Measurements from ENCODE around the gene HTT.
A peak's percentile ranks its signal among the peaks of the same experiment; 100 is the strongest.

HTT gene

DNA sequence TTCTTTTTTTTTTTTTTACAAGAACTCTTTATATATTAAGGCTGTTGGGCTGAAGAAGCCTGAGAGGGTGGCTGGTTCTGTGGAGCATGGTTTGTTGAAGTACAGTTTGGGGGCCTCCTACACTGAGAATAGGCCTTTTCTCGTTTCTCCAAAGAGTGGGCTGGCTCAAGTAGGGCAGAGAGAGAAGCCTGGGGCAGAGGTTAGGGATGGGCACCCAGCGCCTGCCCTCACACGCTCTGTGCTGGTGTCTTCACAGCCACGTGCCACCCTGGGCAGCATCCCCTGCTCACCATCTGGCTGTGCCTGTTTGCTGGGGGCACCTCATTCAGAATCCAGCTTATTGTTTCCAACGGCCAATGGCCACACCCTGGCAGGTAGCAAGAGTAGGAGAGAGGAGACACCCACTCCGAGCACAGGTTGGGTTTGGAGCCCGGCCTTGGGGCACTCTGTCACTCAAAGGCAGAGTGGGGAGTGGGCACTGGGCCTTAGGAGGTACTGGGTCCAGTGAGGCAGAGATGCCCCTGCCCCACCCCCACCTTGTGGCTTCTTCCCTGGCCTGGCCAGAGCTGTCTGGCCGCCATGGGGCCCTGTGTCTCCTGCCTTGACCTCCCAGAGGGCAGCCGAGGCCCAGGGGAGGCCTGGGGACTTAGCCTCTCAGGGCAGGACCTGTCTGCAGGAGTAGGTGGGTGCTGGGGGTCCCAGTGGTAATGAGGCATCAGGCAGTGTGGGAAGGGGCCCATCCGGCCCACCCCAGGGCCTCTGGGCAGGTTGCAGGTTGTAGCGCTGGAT is 177.4 kb downstream of the HTT start:
- no peak for DNase-seq

DNA sequence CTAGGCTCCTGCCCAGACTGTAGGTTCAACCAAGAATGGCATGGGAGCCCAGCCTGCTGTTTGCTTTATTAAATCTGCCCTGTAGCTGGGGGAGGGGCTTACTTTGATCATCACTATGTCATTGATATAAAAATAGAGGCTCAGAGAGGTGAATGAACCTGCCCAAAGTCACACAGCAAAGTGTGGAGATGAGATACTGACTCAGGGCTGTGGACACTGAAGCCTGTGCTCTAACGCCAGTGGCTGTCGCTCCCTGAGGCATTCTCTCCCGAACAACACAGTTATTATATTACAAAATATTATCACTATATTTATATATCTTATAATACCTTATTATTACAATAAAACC is 178.0 kb downstream of the HTT start:
- DNase-seq, result no peak

GRCh38 chr4:3252831-3253641 is 178.6 kb downstream of the HTT start:
- no peak for DNase-seq

DNA sequence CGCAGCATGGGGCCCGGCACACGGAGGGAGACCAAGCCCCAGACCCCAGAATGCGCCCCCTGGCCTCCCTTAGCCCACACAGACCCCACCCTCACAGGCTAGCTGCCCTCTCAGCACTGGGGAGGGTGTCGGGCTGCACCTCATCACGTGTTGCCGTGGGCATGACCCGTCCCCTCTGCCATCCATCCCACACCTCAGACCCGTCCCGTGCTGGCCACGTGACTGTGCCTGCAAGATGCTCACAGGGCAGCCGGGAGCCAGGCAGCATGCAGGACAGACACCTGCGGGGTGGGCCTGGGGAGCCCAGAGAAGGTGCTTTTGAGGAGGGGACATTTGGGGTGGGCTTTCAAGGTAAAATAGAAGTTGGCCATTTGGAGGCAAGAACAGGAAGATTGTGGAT is 179.3 kb downstream of the HTT start:
- DNase-seq, result no peak

DNA sequence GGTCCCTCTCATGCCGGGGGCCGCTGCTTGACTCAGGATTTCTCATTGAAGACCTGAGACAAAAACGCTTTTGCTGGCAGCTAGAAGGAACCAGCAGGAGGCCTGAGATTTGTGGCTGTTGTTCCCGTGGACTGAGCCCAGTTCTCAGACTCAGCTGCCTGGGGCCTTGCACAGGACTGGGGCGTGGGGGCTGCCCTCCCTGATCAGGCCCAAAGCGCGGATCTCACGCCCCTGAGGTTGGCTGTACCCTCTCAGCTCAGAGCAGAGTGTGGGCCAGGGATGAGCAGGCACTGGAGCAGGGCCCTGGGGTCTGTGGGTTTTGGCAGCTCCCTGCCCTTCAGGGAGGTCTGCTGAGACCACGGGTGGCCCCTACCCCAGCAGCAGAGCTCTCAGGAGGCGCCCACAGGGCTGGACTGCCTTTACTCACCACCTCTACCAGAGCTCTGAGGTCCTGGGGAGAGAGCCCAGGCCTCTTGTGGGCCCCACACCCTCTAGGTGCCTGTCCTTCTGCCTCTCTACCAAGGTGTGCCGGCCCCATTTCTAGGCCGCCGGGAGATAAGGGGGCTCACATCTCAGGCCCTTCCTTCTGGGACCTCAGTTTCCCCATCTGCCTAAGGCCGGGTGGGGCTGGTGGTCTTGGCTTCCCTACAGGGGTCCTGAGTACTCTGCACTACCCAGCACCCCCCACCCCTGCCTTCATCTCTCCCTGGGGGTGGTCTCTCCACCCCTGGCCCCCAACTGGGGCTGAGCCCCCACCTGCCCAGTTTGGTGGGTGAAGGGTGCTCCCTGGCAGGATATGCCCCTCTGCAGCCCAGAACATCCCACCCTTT is 180.0 kb downstream of the HTT start:
- DNase-seq, result no peak

GRCh38 chr4:3255611-3256186 is 181.2 kb downstream of the HTT start:
- no peak for DNase-seq

- DNase-seq, result no peak
Measured at GRCh38 chr4:3256230-3257102, 182.0 kb downstream of the HTT start.

- no peak for DNase-seq
Measured at GRCh38 chr4:3257103-3257555, 182.6 kb downstream of the HTT start.

DNA sequence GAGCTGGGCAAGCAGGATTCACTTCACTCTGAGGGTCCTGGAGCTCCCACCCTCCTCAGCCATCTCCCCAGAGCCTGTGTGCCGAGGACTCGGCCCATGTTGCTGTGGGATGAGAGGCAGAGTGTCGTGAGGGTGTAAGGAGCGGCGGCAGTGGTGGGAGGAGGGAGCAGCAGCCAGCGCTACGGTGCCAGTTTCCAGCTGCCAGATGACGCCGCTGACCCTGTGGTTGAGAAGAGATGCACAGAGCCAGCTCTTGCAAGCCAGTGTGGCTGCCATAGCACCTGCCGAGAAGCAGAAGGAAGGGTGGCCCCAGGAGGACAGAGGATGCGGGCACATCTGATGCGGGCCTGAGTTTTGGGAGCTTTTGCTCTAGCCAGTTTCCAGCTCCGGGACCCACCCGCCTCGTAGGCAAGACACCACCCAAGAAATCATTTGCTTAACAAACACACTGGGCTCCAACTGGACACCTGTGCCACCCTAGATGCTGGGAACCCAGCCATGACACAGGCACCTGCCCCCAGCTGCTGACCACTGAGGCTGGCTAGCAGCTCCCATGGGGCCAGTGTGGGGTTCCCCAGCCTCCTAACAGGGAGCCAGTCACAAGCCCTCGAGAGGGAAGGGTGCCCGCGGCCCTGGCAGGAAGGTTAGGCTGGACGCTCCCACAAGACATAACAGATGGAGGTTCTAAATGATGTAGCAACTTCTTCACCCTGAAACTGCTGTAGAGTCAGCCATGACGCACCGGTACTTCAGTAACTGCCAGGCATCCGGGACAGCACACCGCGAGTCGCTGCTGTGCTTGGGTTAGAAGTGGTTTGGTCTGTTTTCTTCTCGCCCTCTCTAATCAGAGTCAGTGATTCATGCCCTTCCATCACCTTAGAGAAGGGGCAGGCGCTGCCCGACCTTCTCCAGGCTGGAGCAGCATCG is 183.3 kb downstream of the HTT start:
- peak; percentile 23 for DNase-seq

- DNase-seq, result no peak
Measured at GRCh38 chr4:3261411-3262207, 187.1 kb downstream of the HTT start.

DNA sequence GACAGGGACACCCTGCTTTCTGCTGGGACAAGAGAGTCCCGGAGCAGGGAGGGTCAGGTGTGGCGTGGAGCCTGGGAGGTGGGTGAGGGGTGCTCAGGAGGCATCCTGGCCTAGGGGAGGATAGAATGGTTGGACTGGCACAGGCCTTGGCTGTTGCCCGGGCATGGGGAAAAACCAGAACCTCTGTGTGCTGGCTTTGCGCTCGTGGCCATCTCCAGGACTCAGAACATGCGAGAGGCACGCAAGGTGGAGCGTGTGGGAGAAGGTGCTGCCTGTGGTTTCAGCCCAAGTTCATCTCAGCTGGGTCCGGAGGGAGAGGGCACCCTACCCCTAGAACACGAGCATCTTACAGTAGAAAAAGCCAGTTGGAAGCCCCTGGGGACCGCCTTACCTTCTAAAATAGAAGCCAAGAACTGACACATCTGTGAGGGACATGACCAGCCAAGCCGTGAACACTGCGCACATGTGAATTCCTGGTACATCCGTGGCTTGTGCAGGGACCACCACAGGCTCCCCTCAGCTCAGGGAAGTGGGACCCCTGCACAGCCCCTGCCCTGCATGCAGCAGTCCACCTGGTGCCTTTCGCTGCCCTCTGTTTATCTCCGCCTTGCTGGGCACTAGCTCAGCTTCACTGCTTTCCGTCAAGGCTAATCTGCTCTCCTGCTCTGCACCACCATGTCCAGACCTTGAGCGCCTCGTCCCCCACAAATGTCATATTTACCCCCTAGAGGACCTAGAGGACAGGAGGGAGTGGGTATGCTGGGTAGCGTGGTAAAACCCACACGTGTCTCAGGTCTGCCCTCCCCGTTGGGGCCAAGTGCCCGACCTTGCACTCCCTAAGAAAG is 187.9 kb downstream of the HTT start:
- DNase-seq, result no peak

DNA sequence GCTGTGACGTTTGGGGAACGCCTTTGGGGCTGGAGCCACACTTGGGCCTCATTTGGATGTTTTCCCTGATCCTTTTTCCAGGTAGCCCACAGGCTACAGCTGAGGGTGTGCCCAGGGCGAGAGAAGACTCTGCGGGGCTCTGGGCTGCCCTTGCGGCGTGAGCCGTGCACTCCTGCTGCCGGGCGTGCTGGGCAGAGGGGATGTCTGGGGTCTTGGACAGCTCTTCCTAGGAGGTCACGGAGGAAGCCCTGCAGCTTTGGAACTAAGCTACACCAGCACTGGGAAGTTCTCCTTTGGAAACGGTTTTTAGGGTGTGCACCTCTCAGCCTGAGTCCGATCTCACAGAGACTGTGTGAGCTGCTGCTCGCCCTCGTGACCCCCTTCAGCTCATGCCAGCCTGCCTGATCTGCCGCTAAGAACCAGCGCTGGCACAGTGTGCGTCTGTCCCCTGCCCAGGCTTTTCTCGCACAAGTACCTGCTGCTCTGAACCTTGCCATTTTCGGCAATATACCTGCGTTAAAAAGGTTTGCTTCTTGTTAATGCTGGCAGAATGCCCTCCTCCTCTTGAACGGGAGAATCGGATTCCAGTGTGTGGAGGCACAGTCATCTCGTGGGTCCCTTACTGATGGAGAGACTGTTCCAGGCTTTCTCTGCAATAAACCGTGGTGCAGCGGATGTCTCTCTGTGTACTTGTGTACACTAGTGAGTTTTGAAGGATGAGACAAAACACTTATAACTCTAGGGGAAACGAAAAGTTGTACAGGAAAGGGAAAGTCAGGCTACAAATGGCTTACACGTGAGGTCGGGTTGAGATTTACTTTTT is 188.8 kb downstream of the HTT start:
- no peak for DNase-seq

DNA sequence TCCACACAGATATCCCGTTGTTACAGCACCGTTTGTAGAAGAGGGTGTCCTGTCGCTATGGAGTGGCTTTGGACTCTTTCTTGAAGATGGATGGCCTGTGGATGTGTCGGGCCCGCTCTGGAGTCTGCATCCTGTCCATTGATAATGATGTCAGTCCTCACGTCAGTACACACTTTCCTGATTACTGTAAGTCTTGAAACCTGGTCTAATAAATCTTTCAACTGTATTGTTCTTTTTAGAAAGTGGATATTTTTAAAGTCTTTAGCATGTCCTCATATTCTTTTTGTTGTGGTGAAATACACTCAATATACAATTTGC is 189.4 kb downstream of the HTT start:
- DNase-seq, result no peak

GRCh38 chr4:3266076-3266475 is 191.6 kb downstream of the HTT start:
- DNase-seq, result no peak

- no peak for DNase-seq
Measured at GRCh38 chr4:3267576-3268394, 193.3 kb downstream of the HTT start.

- DNase-seq, result no peak
Measured at GRCh38 chr4:3268395-3269104, 194.1 kb downstream of the HTT start.

Measured in fibroblast of skin of back (primary cell).